MM.1S (cell line): Measurements from ENCODE around the gene CIPC.

ENCODE experiments used
- DNase-seq: peaks from one replicate; pipeline ENCODE4 v3.0.0-alpha.2; 2015
- H2AFZ ChIP-seq: fragments of 300-600 bp; sonication (generic); 2 replicates; pipeline ENCODE4 v1.6.0; 2016; ENCODE audit warnings: antibody characterized with exemption, low read length
- H3F3A ChIP-seq: fragments of 300-600 bp; sonication (generic); 2 replicates; pipeline ENCODE4 v1.6.1; 2016; ENCODE audit warnings: mild to moderate bottlenecking, antibody characterized with exemption, low read length, moderate library complexity, mixed read lengths; ENCODE audit not compliant: insufficient read depth
- H3K27ac ChIP-seq: fragments of 300-600 bp; sonication (generic); 2 replicates; pipeline ENCODE4 v1.5.1; 2016; ENCODE audit warnings: mild to moderate bottlenecking, low read length
- H3K27me3 ChIP-seq: fragments of 300-600 bp; sonication (generic); replicated peaks from 2 replicates; pipeline ENCODE4 v1.6.0; 2016; ENCODE audit warnings: low read length; ENCODE audit not compliant: insufficient read depth
- H3K36me3 ChIP-seq: fragments of 300-600 bp; sonication (generic); replicated peaks from 2 replicates; pipeline ENCODE4 v1.6.1; 2016; ENCODE audit warnings: mild to moderate bottlenecking, low read length, mixed read lengths; ENCODE audit not compliant: insufficient read depth
- H3K4me1 ChIP-seq: fragments of 300-600 bp; sonication (generic); 2 replicates; pipeline ENCODE4 v1.6.1; 2016; ENCODE audit warnings: low read length, mixed read lengths
- H3K4me2 ChIP-seq: fragments of 300-600 bp; sonication (generic); 2 replicates; pipeline ENCODE4 v1.6.0; 2016; ENCODE audit warnings: low read depth, low read length
- H3K4me3 ChIP-seq: fragments of 300-600 bp; sonication (generic); 2 replicates; pipeline ENCODE4 v1.5.1; 2016; ENCODE audit warnings: low read length, mixed read lengths
- H3K79me2 ChIP-seq: fragments of 300-600 bp; sonication (generic); 2 replicates; pipeline ENCODE4 v1.6.1; 2016; ENCODE audit warnings: mixed run types, low read length, mixed read lengths
- H3K9ac ChIP-seq: fragments of 300-600 bp; sonication (generic); 2 replicates; pipeline ENCODE4 v1.6.1; 2016; ENCODE audit warnings: low read length, mixed read lengths
- H3K9me2 ChIP-seq: fragments of 300-600 bp; sonication (generic); replicated peaks from 2 replicates; pipeline ENCODE4 v1.6.1; 2016; ENCODE audit warnings: mild to moderate bottlenecking, low read length, mixed read lengths; ENCODE audit not compliant: insufficient read depth
- H3K9me3 ChIP-seq: fragments of 300-600 bp; sonication (generic); replicated peaks from 2 replicates; pipeline ENCODE4 v1.6.1; 2016; ENCODE audit warnings: mild to moderate bottlenecking, low read length, mixed read lengths; ENCODE audit not compliant: insufficient read depth
- H4K20me1 ChIP-seq: fragments of 300-600 bp; sonication (generic); 2 replicates; pipeline ENCODE4 v1.6.1; 2016; ENCODE audit warnings: mild to moderate bottlenecking, low read length, moderate library complexity, mixed read lengths; ENCODE audit not compliant: insufficient read depth
- CTCF ChIP-seq: fragments of 300-600 bp; sonication (generic); IDR thresholded peaks from 2 replicates; pipeline ENCODE4 v1.5.1; 2016; ENCODE audit warnings: antibody characterized with exemption, low read length, mixed read lengths
- EZH2 ChIP-seq: fragments of 300-600 bp; sonication (generic); optimal IDR thresholded peaks from 2 replicates; pipeline ENCODE3; 2017; ENCODE audit warnings: low read depth, mild to moderate bottlenecking, antibody characterized with exemption, low read length, mixed read lengths
- EZH2phosphoT487 ChIP-seq: fragments of 300-600 bp; sonication (generic); IDR thresholded peaks from 2 replicates; pipeline ENCODE4 v1.6.1; 2018; ENCODE audit warnings: antibody characterized with exemption, low read length

The CIPC gene

GRCh38 chr14:77105145-77105939 is 7.3 kb downstream of the CIPC start:
- no peak overlapping the region for H3K9ac ChIP-seq
- no peak for DNase-seq
- no peaks in the 10 kb centered on the region for H3K9me3 ChIP-seq
- no peaks in the 10 kb centered on the region for H3K36me3 ChIP-seq
- no peaks in the 10 kb centered on the region for H3F3A ChIP-seq
- H3K79me2 ChIP-seq: 0 out of 2 replicates have a peak, but pooled peaks cover 4% of the 10 kb centered on the region
- TF ChIP-seq EZH2: no peak
- TF ChIP-seq EZH2phosphoT487: no peak
- no peak for TF ChIP-seq CTCF
- no peaks in the 10 kb centered on the region for H3K27me3 ChIP-seq
- H4K20me1 ChIP-seq: no peaks in the 10 kb centered on the region
- H3K4me3 ChIP-seq: no peak overlapping the region
- H3K27ac ChIP-seq: no peak overlapping the region
- no peaks in the 10 kb centered on the region for H3K4me1 ChIP-seq
- H3K9me2 ChIP-seq: no peaks in the 10 kb centered on the region
- no peak overlapping the region for H2AFZ ChIP-seq
- H3K4me2 ChIP-seq: no peak overlapping the region

- Histone ChIP-seq H4K20me1 (no peaks in the 10 kb centered on the region), H3K4me2 (no peak overlapping the region), H3F3A (no peaks in the 10 kb centered on the region), H3K9me2 (no peaks in the 10 kb centered on the region), H2AFZ (no peak overlapping the region), H3K4me3 (no peak overlapping the region), H3K9me3 (no peaks in the 10 kb centered on the region), H3K36me3 (no peaks in the 10 kb centered on the region), H3K27ac (no peak overlapping the region), H3K9ac (no peak overlapping the region), H3K4me1 (no peaks in the 10 kb centered on the region), H3K27me3 (no peaks in the 10 kb centered on the region), H3K79me2 (no peaks in the 10 kb centered on the region)
- TF ChIP-seq EZH2phosphoT487 (no peak), EZH2 (no peak), CTCF (no peak)
- no peak for DNase-seq
Observed at GRCh38 chr14:77106666-77107065, 8.6 kb downstream of the CIPC start.

- Histone ChIP-seq H3K27me3 (no peaks in the 10 kb centered on the region), H3K9me3 (no peaks in the 10 kb centered on the region), H3K4me2 (no peak overlapping the region), H3K79me2 (no peaks in the 10 kb centered on the region), H3K9ac (no peak overlapping the region), H2AFZ (no peak overlapping the region), H3K4me3 (no peak overlapping the region), H3F3A (no peaks in the 10 kb centered on the region), H3K36me3 (no peaks in the 10 kb centered on the region), H3K4me1 (no peaks in the 10 kb centered on the region), H3K27ac (no peak overlapping the region), H4K20me1 (no peaks in the 10 kb centered on the region), H3K9me2 (no peaks in the 10 kb centered on the region)
- no peak for TF ChIP-seq EZH2phosphoT487
- no peak for DNase-seq
Observed at GRCh38 chr14:77107228-77107627, 9.2 kb downstream of the CIPC start.

GRCh38 chr14:77108753-77109152 is 10.7 kb downstream of the CIPC start:
- Histone ChIP-seq H4K20me1 (no peaks in the 10 kb centered on the region), H3K4me1 (no peaks in the 10 kb centered on the region)
- TF ChIP-seq EZH2phosphoT487 (no peak), CTCF (no peak), EZH2 (no peak)

More at GRCh38 chr14:77108753-77109152, 10.7 kb downstream of the CIPC start:
- Histone ChIP-seq H3F3A (no peaks in the 10 kb centered on the region), H3K9me3 (no peaks in the 10 kb centered on the region), H3K36me3 (no peaks in the 10 kb centered on the region), H3K27me3 (no peaks in the 10 kb centered on the region), H3K9ac (no peak overlapping the region), H3K79me2 (no peaks in the 10 kb centered on the region), H3K4me2 (no peak overlapping the region), H3K9me2 (no peaks in the 10 kb centered on the region), H3K4me3 (no peak overlapping the region), H2AFZ (no peak overlapping the region), H3K27ac (no peak overlapping the region)
- DNase-seq: no peak
